Measurements from ENCODE around the gene NDUFA7. TPM values are rescaled to one million over a fixed set of nuclear protein-coding genes. Genes with fewer than 3 reads are reported as not detected.

The NDUFA7 gene
- total and polyA plus RNA-seq, 2 donors (not counting 1 experiment from before 2014, with no cell fraction given), result 20.9 to 33.7 TPM

DNA sequence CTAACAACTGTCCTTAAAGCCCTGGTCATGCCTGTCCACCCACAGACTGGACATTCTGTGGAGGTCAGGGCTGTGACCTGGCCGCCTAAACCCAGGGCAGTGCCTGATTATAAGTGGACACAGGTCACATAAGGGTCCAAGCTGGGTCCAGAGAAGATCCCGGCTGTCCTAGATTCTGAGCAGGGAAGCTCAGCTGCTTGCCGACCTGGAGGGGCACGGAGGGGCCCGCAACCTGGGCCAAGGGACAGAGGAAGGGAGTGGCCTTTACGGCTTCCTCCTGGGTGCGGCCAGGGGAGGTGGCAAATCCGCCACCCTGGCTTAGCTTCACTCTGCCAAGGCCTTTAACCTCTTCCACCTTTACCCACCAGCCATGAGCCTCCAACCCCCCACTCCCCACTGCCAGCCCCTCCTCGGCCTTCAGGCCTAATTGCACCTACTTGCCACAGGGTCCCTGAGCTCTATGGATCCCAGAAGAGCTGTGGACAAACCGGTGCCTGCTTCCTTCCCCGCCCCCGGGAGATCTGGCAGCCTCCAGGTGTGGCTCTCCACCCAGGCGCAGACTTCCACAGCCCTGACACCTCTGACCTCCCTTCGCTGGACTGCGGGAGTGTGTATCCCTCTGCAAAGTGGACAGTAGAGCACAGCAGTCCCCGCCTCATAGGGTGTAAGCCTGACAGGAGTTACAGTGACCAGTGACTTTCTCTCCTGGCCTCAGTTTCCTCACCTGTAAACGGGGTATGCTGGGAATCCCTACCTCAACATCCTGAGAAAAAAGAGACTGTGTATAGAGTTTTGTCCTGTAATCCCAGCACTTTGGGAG, 14.7 kb downstream of the NDUFA7 start:
- Histone ChIP-seq H3K9me3 (ENCODE audit: control insufficient read depth, insufficient read depth, low read depth, low read length) (no peaks in the 10 kb centered on the region), H3K4me2 (ENCODE audit: extremely low read depth, insufficient read depth, low read length) (no peak overlapping the region), H2AFZ (ENCODE audit: low read length) (no peak overlapping the region), H3K27me3 (ENCODE audit: control insufficient read depth, insufficient read depth, low read length) (no peaks in the 10 kb centered on the region), H3K36me3 (ENCODE audit: control insufficient read depth, insufficient read depth, low read length) (peaks cover 7% of the 10 kb centered on the region), H3K79me2 (ENCODE audit: control insufficient read depth, insufficient read depth, low read length) (no peaks in the 10 kb centered on the region), H3K4me3 (replicated peaks in 1 of 4; ENCODE audit: control extremely low read depth in 1 of 4, insufficient read depth in 1 of 4, low read depth in 3 of 4, low read length in 4 of 4) (no peak overlapping the region), H3K4me1 (ENCODE audit: control insufficient read depth, extremely low read depth, insufficient read depth, low read length) (peaks cover 9% of the 10 kb centered on the region), H4K20me1 (ENCODE audit: control insufficient read depth, extremely low read depth, insufficient read depth, low read length) (no peaks in the 10 kb centered on the region), H3K9ac (ENCODE audit: insufficient read depth, low read length) (no peak overlapping the region), H3K27ac (ENCODE audit: insufficient read depth, low read length) (no peak overlapping the region)
- TF ChIP-seq EZH2 (IDR thresholded peaks at IDR 0.05; ENCODE audit: low read length, missing control alignments), result no peak
- TF ChIP-seq, protein P1, sequence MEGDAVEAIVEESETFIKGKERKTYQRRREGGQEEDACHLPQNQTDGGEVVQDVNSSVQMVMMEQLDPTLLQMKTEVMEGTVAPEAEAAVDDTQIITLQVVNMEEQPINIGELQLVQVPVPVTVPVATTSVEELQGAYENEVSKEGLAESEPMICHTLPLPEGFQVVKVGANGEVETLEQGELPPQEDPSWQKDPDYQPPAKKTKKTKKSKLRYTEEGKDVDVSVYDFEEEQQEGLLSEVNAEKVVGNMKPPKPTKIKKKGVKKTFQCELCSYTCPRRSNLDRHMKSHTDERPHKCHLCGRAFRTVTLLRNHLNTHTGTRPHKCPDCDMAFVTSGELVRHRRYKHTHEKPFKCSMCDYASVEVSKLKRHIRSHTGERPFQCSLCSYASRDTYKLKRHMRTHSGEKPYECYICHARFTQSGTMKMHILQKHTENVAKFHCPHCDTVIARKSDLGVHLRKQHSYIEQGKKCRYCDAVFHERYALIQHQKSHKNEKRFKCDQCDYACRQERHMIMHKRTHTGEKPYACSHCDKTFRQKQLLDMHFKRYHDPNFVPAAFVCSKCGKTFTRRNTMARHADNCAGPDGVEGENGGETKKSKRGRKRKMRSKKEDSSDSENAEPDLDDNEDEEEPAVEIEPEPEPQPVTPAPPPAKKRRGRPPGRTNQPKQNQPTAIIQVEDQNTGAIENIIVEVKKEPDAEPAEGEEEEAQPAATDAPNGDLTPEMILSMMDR (conservative IDR thresholded peaks at IDR 0.05 in 1 of 2, IDR thresholded peaks at IDR 0.05 in 1 of 2; ENCODE audit: low read depth in 1 of 2, low read length in 2 of 2), result no peak
- no peak for DNase-seq (ENCODE audit: low read depth in 2 of 2)

DNA sequence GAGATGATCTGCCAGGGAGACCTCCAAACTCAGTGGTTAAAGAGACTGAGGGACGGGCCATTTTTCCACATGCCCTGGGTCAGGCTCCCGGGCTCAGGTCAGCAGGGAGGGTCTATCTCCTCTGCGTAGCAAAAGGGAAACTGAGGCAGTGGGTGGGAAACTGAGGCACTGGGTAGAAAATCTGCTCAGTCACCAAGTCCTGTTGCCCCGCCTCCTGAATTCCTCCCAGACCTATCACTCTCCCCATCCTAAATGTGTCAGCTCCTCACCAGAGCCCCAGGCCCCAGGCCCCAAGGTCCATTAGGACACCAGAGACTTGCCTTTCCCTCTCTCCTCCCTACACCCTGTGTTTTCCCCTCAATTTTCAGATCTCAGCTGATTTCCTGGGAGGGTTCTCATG, 15.4 kb downstream of the NDUFA7 start:
- no peak for TF ChIP-seq EZH2 (IDR thresholded peaks at IDR 0.05; ENCODE audit: low read length, missing control alignments)
- TF ChIP-seq, protein P1 (conservative IDR thresholded peaks at IDR 0.05 in 1 of 2, IDR thresholded peaks at IDR 0.05 in 1 of 2; ENCODE audit: low read depth in 1 of 2, low read length in 2 of 2), result no peak
- peaks cover 5% of the 10 kb centered on the region for H3K36me3 ChIP-seq (ENCODE audit: control insufficient read depth, insufficient read depth, low read length)
- no peak overlapping the region for H3K4me2 ChIP-seq (ENCODE audit: extremely low read depth, insufficient read depth, low read length)
- DNase-seq (ENCODE audit: low read depth in 2 of 2), result no peak
- H2AFZ ChIP-seq (ENCODE audit: low read length), result no peak overlapping the region
- H3K79me2 ChIP-seq (ENCODE audit: control insufficient read depth, insufficient read depth, low read length), result no peaks in the 10 kb centered on the region
- H3K9ac ChIP-seq (ENCODE audit: insufficient read depth, low read length), result no peak overlapping the region
- no peaks in the 10 kb centered on the region for H3K27me3 ChIP-seq (ENCODE audit: control insufficient read depth, insufficient read depth, low read length)
- no peak overlapping the region for H3K4me3 ChIP-seq (replicated peaks in 1 of 4; ENCODE audit: control extremely low read depth in 1 of 4, insufficient read depth in 1 of 4, low read depth in 3 of 4, low read length in 4 of 4)
- H3K4me1 ChIP-seq (ENCODE audit: control insufficient read depth, extremely low read depth, insufficient read depth, low read length), result peaks cover 9% of the 10 kb centered on the region
- H3K9me3 ChIP-seq (ENCODE audit: control insufficient read depth, insufficient read depth, low read depth, low read length), result no peaks in the 10 kb centered on the region
- no peaks in the 10 kb centered on the region for H4K20me1 ChIP-seq (ENCODE audit: control insufficient read depth, extremely low read depth, insufficient read depth, low read length)
- H3K27ac ChIP-seq (ENCODE audit: insufficient read depth, low read length), result no peak overlapping the region

DNA sequence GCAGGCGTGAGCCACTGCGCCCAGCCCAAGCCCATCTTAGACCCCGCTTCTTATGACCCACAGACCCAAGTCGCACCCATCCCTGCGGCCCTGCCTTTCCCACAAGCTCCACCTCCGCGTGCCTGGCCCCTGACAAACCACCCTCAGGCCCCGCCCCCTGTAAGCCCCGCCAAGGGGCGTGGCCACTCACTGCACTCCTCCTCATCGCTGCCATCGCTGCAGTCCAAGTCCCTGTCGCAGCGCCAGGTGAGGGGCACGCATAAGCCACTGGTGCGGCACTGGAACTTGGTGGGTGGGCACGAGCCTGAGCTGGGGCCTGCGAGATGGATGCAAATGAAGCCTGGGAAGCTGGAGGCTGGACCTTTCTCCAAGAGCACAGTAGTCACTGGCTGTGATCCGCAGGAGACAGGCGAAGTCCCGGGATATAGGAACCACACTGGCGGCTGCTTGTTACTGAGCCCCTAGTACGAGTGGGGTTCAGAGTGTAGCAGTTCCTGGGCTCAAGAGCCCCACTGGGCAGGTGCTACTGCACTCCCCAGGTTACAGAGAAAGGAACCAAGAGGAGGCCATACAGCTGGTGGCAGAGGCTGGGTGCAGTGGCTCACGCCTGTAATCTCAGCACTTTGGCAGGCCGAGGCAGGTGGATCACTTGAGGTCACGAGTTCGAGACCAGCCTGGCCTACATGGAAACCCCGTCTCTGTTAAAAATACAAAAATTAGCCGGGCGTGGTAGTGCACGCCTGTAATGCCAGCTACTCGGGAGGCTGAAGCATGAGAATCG, 16.1 kb downstream of the NDUFA7 start:
- Histone ChIP-seq H3K36me3 (ENCODE audit: control insufficient read depth, insufficient read depth, low read length) (peaks cover 3% of the 10 kb centered on the region), H4K20me1 (ENCODE audit: control insufficient read depth, extremely low read depth, insufficient read depth, low read length) (no peaks in the 10 kb centered on the region), H3K9ac (ENCODE audit: insufficient read depth, low read length) (no peak overlapping the region), H3K4me3 (replicated peaks in 1 of 4; ENCODE audit: control extremely low read depth in 1 of 4, insufficient read depth in 1 of 4, low read depth in 3 of 4, low read length in 4 of 4) (no peak overlapping the region), H3K4me1 (ENCODE audit: control insufficient read depth, extremely low read depth, insufficient read depth, low read length) (peaks cover 9% of the 10 kb centered on the region), H2AFZ (ENCODE audit: low read length) (no peak overlapping the region), H3K27ac (ENCODE audit: insufficient read depth, low read length) (no peak overlapping the region), H3K4me2 (ENCODE audit: extremely low read depth, insufficient read depth, low read length) (no peak overlapping the region), H3K79me2 (ENCODE audit: control insufficient read depth, insufficient read depth, low read length) (no peaks in the 10 kb centered on the region), H3K27me3 (ENCODE audit: control insufficient read depth, insufficient read depth, low read length) (no peaks in the 10 kb centered on the region), H3K9me3 (ENCODE audit: control insufficient read depth, insufficient read depth, low read depth, low read length) (no peaks in the 10 kb centered on the region)
- no peak for TF ChIP-seq EZH2 (IDR thresholded peaks at IDR 0.05; ENCODE audit: low read length, missing control alignments)
- TF ChIP-seq, protein P1 (conservative IDR thresholded peaks at IDR 0.05 in 1 of 2, IDR thresholded peaks at IDR 0.05 in 1 of 2; ENCODE audit: low read depth in 1 of 2, low read length in 2 of 2), result no peak
- DNase-seq (ENCODE audit: low read depth in 2 of 2), result no peak

Measured in fibroblast of lung (primary cell).